ENCODE measurements around the gene NDOR1.

The NDOR1 gene

GRCh38 chr9:137262909-137263285, 57.4 kb downstream of the NDOR1 start:
- no peak for DNase-seq (ENCODE audit: low read depth in 2 of 2)

GRCh38 chr9:137263506-137263905, 58.0 kb downstream of the NDOR1 start:
- DNase-seq (ENCODE audit: low read depth in 2 of 2): no peak

GRCh38 chr9:137264067-137264466, 58.6 kb downstream of the NDOR1 start:
- no peak for DNase-seq (ENCODE audit: low read depth in 2 of 2)

GRCh38 chr9:137265496-137266161, 60.1 kb downstream of the NDOR1 start:
- no peak for DNase-seq (ENCODE audit: low read depth in 2 of 2)

- no peak for DNase-seq (ENCODE audit: low read depth in 2 of 2)
Measured at GRCh38 chr9:137266162-137266527, 60.6 kb downstream of the NDOR1 start.

All from stimulated activated CD4-positive, alpha-beta T cell treated with anti-CD3 and anti-CD28 coated beads, Interleukin-1b, Interleukin-23, amount 100 ng/mL, for 1 hour (primary cell).